H1 (cell line): ENCODE measurements around the gene GRK6.

Experiments used
- ATF3 ChIP-seq: IDR thresholded peaks from 2 replicates; pipeline ENCODE4 v1.6.1; 2011; ENCODE audit warnings: low read depth, mild to moderate bottlenecking, low read length; ENCODE audit not compliant: insufficient read depth
- CTCF ChIP-seq, 3 experiments: IDR thresholded peaks; 1 replicate in 2 of 3; 2 replicates in 1 of 3; pipeline versions ENCODE4 v1.5.1 to v1.6.1; 2011; ENCODE audit warnings: low read length in 3 of 3, mild to moderate bottlenecking in 3 of 3, inconsistent platforms in 2 of 3, low read depth in 1 of 3, moderate library complexity in 1 of 3; ENCODE audit not compliant: insufficient read depth in 1 of 3; ENCODE audit errors: control extremely low read depth in 1 of 3
- EP300 ChIP-seq, 2 experiments: IDR thresholded peaks; 1 replicate in 1 of 2; 2 replicates in 1 of 2; pipeline ENCODE4 v1.6.1; 2011 to 2012; ENCODE audit warnings: low read depth in 2 of 2, low read length in 2 of 2, mild to moderate bottlenecking in 2 of 2, borderline replicate concordance in 1 of 2, inconsistent platforms in 1 of 2, moderate library complexity in 1 of 2
- HDAC2 ChIP-seq, 2 experiments: fragments of 300-600 bp in 1 of 2; sonication (generic) in 1 of 2; IDR thresholded peaks; 2 replicates each; pipeline ENCODE4 v1.6.1; 2011 to 2012; ENCODE audit warnings: low read depth in 2 of 2, low read length in 2 of 2, mild to moderate bottlenecking in 2 of 2, moderate library complexity in 2 of 2, borderline replicate concordance in 1 of 2, inconsistent platforms in 1 of 2
- PHF8 ChIP-seq: fragments of 200-600 bp; sonication (generic); conservative IDR thresholded peaks from 2 replicates; pipeline ENCODE4 v1.7.1; 2012; ENCODE audit warnings: low read depth, mild to moderate bottlenecking, inconsistent platforms, low read length, moderate library complexity
- RAD21 ChIP-seq, 2 experiments: IDR thresholded peaks in 1 of 2; conservative IDR thresholded peaks in 1 of 2; 2 replicates each; pipeline ENCODE4 v1.6.1; 2011; ENCODE audit warnings: low read depth in 2 of 2, low read length in 2 of 2, improper control_type of control experiment in 1 of 2, inconsistent platforms in 1 of 2, mild to moderate bottlenecking in 1 of 2, moderate library complexity in 1 of 2
- SIX5 ChIP-seq: IDR thresholded peaks from 2 replicates; pipeline ENCODE4 v1.6.1; 2011; ENCODE audit warnings: mild to moderate bottlenecking, low read depth, low read length
- SP4 ChIP-seq: IDR thresholded peaks from 2 replicates; pipeline ENCODE4 v1.6.1; 2012; ENCODE audit warnings: low read length, inconsistent platforms
- ZNF274 ChIP-seq: IDR thresholded peaks from 2 replicates; pipeline ENCODE4 v1.7.0; 2012; ENCODE audit warnings: low read length, borderline replicate concordance; ENCODE audit errors: extremely low read depth

GRCh38 chr5:177427211-177427822 is 841 bp downstream of the GRK6 start:
- TF ChIP-seq CTCF (IDR thresholded peaks at IDR 0.05; ENCODE audit: control extremely low read depth in 1 of 3, insufficient read depth in 1 of 3, low read depth in 1 of 3, low read length in 3 of 3) = no peak
- TF ChIP-seq SIX5 = no peak
- no peak for TF ChIP-seq EP300 (IDR thresholded peaks at IDR 0.05; ENCODE audit: borderline replicate concordance in 1 of 2, low read depth in 2 of 2, low read length in 2 of 2)
- no peak for TF ChIP-seq SP4
- TF ChIP-seq RAD21 (IDR thresholded peaks at IDR 0.05 in 1 of 2, conservative IDR thresholded peaks at IDR 0.05 in 1 of 2; ENCODE audit: low read depth in 2 of 2, low read length in 2 of 2) = no peak
- TF ChIP-seq HDAC2 (IDR thresholded peaks at IDR 0.05; ENCODE audit: borderline replicate concordance in 1 of 2, low read depth in 2 of 2, low read length in 2 of 2) = no peak
- no peak for TF ChIP-seq PHF8
- no peak for TF ChIP-seq ZNF274
- no peak for TF ChIP-seq ATF3
